Measurements from ENCODE around the gene ZNF24.

ZNF24 gene

GRCh38 chr18:35343936-35344735 is at the start of gene ZNF24:
Gene ZNF24 (minus strand): TSS chr18:35344420. CDS start chr18:35340650, 3,770 bp downstream.
- DNase-seq = peak; percentile 82

GRCh38 chr18:35393716-35394115 is 49.5 kb upstream of the ZNF24 start:
- no peak for DNase-seq

GRCh38 chr18:35392375-35392774 is 48.2 kb upstream of the ZNF24 start:
- DNase-seq = no peak

- no peak for DNase-seq
These were observed 46.9 kb upstream of the ZNF24 start for GRCh38 chr18:35390951-35391700.

GRCh38 chr18:35389095-35389618 is 44.9 kb upstream of the ZNF24 start:
- DNase-seq = no peak

GRCh38 chr18:35387152-35387571 is 42.9 kb upstream of the ZNF24 start:
- no peak for DNase-seq

GRCh38 chr18:35386600-35387100 is 42.4 kb upstream of the ZNF24 start:
- peak; percentile 33 for DNase-seq

GRCh38 chr18:35383136-35383535 is 38.9 kb upstream of the ZNF24 start:
- DNase-seq = no peak

GRCh38 chr18:35379421-35379820 is 35.2 kb upstream of the ZNF24 start:
- DNase-seq = no peak

- DNase-seq = no peak
These were observed 34.3 kb upstream of the ZNF24 start for GRCh38 chr18:35378574-35378896.

- DNase-seq = no peak
These were observed 33.8 kb upstream of the ZNF24 start for GRCh38 chr18:35377875-35378573.

GRCh38 chr18:35376742-35377695 is 32.8 kb upstream of the ZNF24 start, which contains the start of gene ZNF396:
Gene ZNF396 (minus strand): TSS chr18:35377337. CDS start chr18:35374292, 3,045 bp downstream.
- peak; percentile 44 for DNase-seq

GRCh38 chr18:35376393-35376741 is 32.1 kb upstream of the ZNF24 start:
- DNase-seq = no peak

- no peak for DNase-seq
These were observed 30.5 kb upstream of the ZNF24 start for GRCh38 chr18:35374708-35375107.

- no peak for DNase-seq
These were observed 27.4 kb upstream of the ZNF24 start for GRCh38 chr18:35371412-35372195.

- DNase-seq = no peak
These were observed 24.9 kb upstream of the ZNF24 start for GRCh38 chr18:35369126-35369525.

GRCh38 chr18:35368595-35368994 is 24.4 kb upstream of the ZNF24 start:
- DNase-seq = no peak

- no peak for DNase-seq
These were observed 18.3 kb upstream of the ZNF24 start for GRCh38 chr18:35362531-35362930.

GRCh38 chr18:35361570-35362321 is 17.5 kb upstream of the ZNF24 start:
- DNase-seq = no peak

- peak; percentile 36 for DNase-seq
These were observed 11.0 kb upstream of the ZNF24 start for GRCh38 chr18:35355140-35355618.

All from activated CD4-positive, alpha-beta T cell treated with anti-CD3 and anti-CD28 coated beads for 1 hour (primary cell).